CD4-positive, alpha-beta T cell (primary cell): ENCODE results near the gene PLS3. TPM values are rescaled to one million over a fixed set of nuclear protein-coding genes. Genes with fewer than 3 reads are reported as not detected.

Experiments
- ATAC-seq: fragments of 200-7000 bp; cut with Tn5 transposase; one replicate; pipeline ENCODE4 v1.10.0; 2022; ENCODE audit warnings: mild to moderate bottlenecking; ENCODE audit not compliant: poor library complexity
- CTCF ChIA-PET: fragments of 350-600 bp; sonication (Branson Sonifier 250); formaldehyde crosslinking; loops from one replicate; lab custom pipeline; 2021; ENCODE audit warnings: antibody characterized with exemption, inconsistent platforms; lab: Charles Lee
- POLR2A ChIA-PET: fragments of 350-600 bp; sonication (Branson Sonifier 250); formaldehyde crosslinking; loops from one replicate; lab custom pipeline; 2021; ENCODE audit warnings: antibody characterized with exemption, inconsistent platforms; lab: Charles Lee
- DNase-seq, 14 experiments: peaks; one replicate each; pipeline ENCODE4 v3.0.0-alpha.2; 2013 to 2020; ENCODE audit warnings: mixed read lengths in 2 of 14
- H3K27ac ChIP-seq, 2 donors: one replicate each; pipeline versions ENCODE4 v1.5.1 to v1.7.0; 2013; ENCODE audit warnings: low read length in 2 of 2, low read depth in 1 of 2, mild to moderate bottlenecking in 1 of 2
- H3K27me3 ChIP-seq, 2 experiments: 1 replicate in 1 of 2; 2 replicates in 1 of 2; pipeline versions ENCODE4 v1.6.1 to v1.7.0; 2013; ENCODE audit warnings: low read length in 2 of 2, control low read depth in 1 of 2, mild to moderate bottlenecking in 1 of 2, moderate library complexity in 1 of 2; ENCODE audit not compliant: insufficient read depth in 2 of 2, control insufficient read depth in 1 of 2
- H3K36me3 ChIP-seq: one replicate; pipeline ENCODE4 v1.6.1; 2013; ENCODE audit warnings: low read length, control low read depth; ENCODE audit not compliant: insufficient read depth
- H3K4me1 ChIP-seq: one replicate; pipeline ENCODE4 v1.6.1; 2013; ENCODE audit warnings: low read length, control low read depth; ENCODE audit not compliant: insufficient read depth
- H3K4me3 ChIP-seq: one replicate; pipeline ENCODE4 v1.5.1; 2013; ENCODE audit warnings: mild to moderate bottlenecking, low read length, moderate library complexity
- H3K9me3 ChIP-seq, 2 experiments: 1 replicate in 1 of 2; 2 replicates in 1 of 2; pipeline versions ENCODE4 v1.6.1 to v1.7.0; 2013; ENCODE audit warnings: low read length in 2 of 2, mild to moderate bottlenecking in 2 of 2, control low read depth in 1 of 2, moderate library complexity in 1 of 2; ENCODE audit not compliant: control insufficient read depth in 1 of 2, insufficient read depth in 1 of 2
- H3K27ac Mint-ChIP-seq: one replicate; pipeline ENCODE4 v1.8.0; 2020; ENCODE audit warnings: mixed read lengths
- H3K27me3 Mint-ChIP-seq: one replicate; pipeline ENCODE4 v1.8.0; 2021; ENCODE audit warnings: mixed read lengths
- H3K36me3 Mint-ChIP-seq: one replicate; pipeline ENCODE4 v1.8.0; 2021; ENCODE audit warnings: low read depth, mixed read lengths
- H3K4me1 Mint-ChIP-seq: one replicate; pipeline ENCODE4 v1.8.0; 2021; ENCODE audit warnings: low read depth, mixed read lengths
- H3K4me3 Mint-ChIP-seq: one replicate; pipeline ENCODE4 v1.8.0; 2020; ENCODE audit warnings: mild to moderate bottlenecking, mixed read lengths
- H3K9me3 Mint-ChIP-seq: one replicate; pipeline ENCODE4 v1.8.0; 2020; ENCODE audit warnings: mixed read lengths
- intact Hi-C, 2 experiments: fragments of 100-400 bp; cut with DNase I in 1 of 2; cut with micrococcal nuclease in 1 of 2; formaldehyde crosslinking; loops; one replicate each; pipeline versions ENCODE4 v1.15.1 to v1.9.0; 2023 to 2025; cut with DNase I, micrococcal nuclease
- total RNA-seq, 174 experiments: library from RNA in 2 of 174; stranded (reverse) in 2 of 174; gene quantifications; one replicate each; pipeline ENCODE4 v1.2.3 and lab custom pipeline; 2021 to 2026
- TF ChIP-seq, protein P1 (sequence below): fragments of 200-600 bp; IDR thresholded peaks from one replicate; pipeline ENCODE4 v1.8.0; 2022; ENCODE audit warnings: antibody characterized with exemption, mild to moderate bottlenecking

PLS3 gene
- total RNA-seq, 2 experiments from 2014 or later, result 0.45 TPM; not detected in 1

DNA sequence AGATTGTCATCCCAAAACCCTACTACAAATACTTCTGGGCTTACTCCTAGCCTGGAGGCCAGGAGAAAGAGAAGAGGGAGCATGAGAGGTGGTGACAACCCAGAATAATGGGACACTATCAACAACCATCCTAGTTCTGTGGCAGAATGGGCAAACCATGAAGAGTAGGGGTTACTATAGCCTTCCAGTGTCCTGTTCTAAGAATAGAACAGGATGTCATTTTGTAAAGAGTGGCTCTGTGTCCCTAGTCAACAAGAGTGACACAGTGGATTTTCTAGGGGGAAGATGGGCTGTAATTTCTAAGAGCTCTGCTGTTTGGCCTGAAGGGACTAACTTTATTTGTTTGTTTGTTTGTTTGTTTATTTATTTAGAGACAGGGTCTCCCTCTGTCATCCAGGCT is 136.0 kb downstream of the PLS3 start:
- ATAC-seq, result no peak

DNA sequence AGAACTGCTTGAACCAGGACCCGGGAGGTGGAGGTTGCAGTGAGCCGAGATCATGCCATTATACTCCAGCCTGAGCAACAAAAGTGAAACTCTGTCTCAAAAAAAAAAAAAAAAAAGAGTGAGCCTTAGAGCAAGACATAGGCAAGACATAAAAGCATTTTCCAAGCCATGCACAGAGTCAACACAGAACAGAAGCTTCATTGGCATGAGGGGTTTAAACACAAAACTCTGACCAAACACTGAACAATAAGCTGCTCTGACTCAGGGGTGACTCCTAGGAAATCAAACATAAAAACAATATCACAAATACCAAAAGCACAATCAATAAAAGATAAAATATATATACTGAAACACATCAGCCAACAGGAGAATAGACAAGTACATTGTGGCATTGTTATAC is 136.8 kb downstream of the PLS3 start:
- no peaks in the 10 kb centered on the region for H3K9me3 ChIP-seq
- no peaks in the 10 kb centered on the region for H3K4me1 ChIP-seq
- H3K36me3 ChIP-seq, result no peaks in the 10 kb centered on the region
- no peak overlapping the region for H3K27ac ChIP-seq
- H3K4me3 ChIP-seq, result no peak overlapping the region
- Mint-ChIP-seq H3K27ac (no peak overlapping the region), H3K4me1 (no peaks in the 10 kb centered on the region), H3K4me3 (no peak overlapping the region), H3K27me3 (no peaks in the 10 kb centered on the region), H3K9me3 (no peaks in the 10 kb centered on the region), H3K36me3 (no peaks in the 10 kb centered on the region)
- POLR2A ChIA-PET, result no interaction called here
- H3K27me3 ChIP-seq, result no peaks in the 10 kb centered on the region
- CTCF ChIA-PET, result no interaction called here
- ATAC-seq (no peak), DNase-seq (no peak)
- TF ChIP-seq, protein P1, sequence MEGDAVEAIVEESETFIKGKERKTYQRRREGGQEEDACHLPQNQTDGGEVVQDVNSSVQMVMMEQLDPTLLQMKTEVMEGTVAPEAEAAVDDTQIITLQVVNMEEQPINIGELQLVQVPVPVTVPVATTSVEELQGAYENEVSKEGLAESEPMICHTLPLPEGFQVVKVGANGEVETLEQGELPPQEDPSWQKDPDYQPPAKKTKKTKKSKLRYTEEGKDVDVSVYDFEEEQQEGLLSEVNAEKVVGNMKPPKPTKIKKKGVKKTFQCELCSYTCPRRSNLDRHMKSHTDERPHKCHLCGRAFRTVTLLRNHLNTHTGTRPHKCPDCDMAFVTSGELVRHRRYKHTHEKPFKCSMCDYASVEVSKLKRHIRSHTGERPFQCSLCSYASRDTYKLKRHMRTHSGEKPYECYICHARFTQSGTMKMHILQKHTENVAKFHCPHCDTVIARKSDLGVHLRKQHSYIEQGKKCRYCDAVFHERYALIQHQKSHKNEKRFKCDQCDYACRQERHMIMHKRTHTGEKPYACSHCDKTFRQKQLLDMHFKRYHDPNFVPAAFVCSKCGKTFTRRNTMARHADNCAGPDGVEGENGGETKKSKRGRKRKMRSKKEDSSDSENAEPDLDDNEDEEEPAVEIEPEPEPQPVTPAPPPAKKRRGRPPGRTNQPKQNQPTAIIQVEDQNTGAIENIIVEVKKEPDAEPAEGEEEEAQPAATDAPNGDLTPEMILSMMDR, result no peak
- intact Hi-C loops, result no loop called here

More for the DNA sequence above, 136.0 kb downstream of the PLS3 start:
- Histone ChIP-seq H3K9me3 (no peaks in the 10 kb centered on the region), H3K27me3 (no peaks in the 10 kb centered on the region), H3K4me1 (no peaks in the 10 kb centered on the region), H3K27ac (no peak overlapping the region), H3K36me3 (no peaks in the 10 kb centered on the region), H3K4me3 (no peak overlapping the region)
- Mint-ChIP-seq H3K36me3 (no peaks in the 10 kb centered on the region), H3K9me3 (no peaks in the 10 kb centered on the region), H3K4me1 (no peaks in the 10 kb centered on the region), H3K4me3 (no peak overlapping the region), H3K27ac (no peak overlapping the region), H3K27me3 (no peaks in the 10 kb centered on the region)
- intact Hi-C loops, result no loop called here
- TF ChIP-seq, protein P1, result no peak
- no peak for DNase-seq
- CTCF ChIA-PET, result no interaction called here
- POLR2A ChIA-PET, result no interaction called here
